PFSK-1 (cell line): ENCODE measurements around the gene IFITM1.

Experiments used
- FOXP2 ChIP-seq: optimal IDR thresholded peaks from 2 replicates; pipeline ENCODE3; 2011; ENCODE audit warnings: borderline replicate concordance, control low read depth, inconsistent platforms; ENCODE audit not compliant: insufficient read depth; ENCODE audit errors: extremely low read length, extremely low read depth
- POLR2AphosphoS5 ChIP-seq: IDR thresholded peaks from 2 replicates; pipeline ENCODE4 v1.6.1; 2012; ENCODE audit warnings: low read depth, mild to moderate bottlenecking, control low read depth, low read length, moderate library complexity
- REST ChIP-seq, 2 experiments: IDR thresholded peaks; 2 replicates each; pipeline versions ENCODE4 v1.6.1 to v1.8.0; 2011 to 2012; ENCODE audit warnings: low read depth in 2 of 2, low read length in 2 of 2, control low read depth in 1 of 2, inconsistent platforms in 1 of 2, mild to moderate bottlenecking in 1 of 2, moderate library complexity in 1 of 2; ENCODE audit not compliant: insufficient read depth in 1 of 2
- SIN3A ChIP-seq: IDR thresholded peaks from 2 replicates; pipeline ENCODE4 v1.6.1; 2012; ENCODE audit warnings: mild to moderate bottlenecking, low read length, moderate library complexity, borderline replicate concordance; ENCODE audit not compliant: insufficient read depth
- TAF1 ChIP-seq: IDR thresholded peaks from 2 replicates; pipeline ENCODE4 v1.6.1; 2012; ENCODE audit warnings: low read length, control low read depth, borderline replicate concordance; ENCODE audit not compliant: insufficient read depth

GRCh38 chr11:290621-291231, 23.1 kb upstream of the IFITM1 start:
- TF ChIP-seq REST (IDR thresholded peaks at IDR 0.05; ENCODE audit: insufficient read depth in 1 of 2, low read depth in 2 of 2, low read length in 2 of 2) (no peak), TAF1 (no peak), POLR2AphosphoS5 (no peak), SIN3A (no peak), FOXP2 (no peak)
